Peyer's patch (tissue), 4 donors: ENCODE measurements around the gene KRT35.

ENCODE experiments used
- CTCF ChIP-seq, 6 experiments: fragments of 450-650 bp in 4 of 6; fragments of 200-600 bp in 2 of 6; sonication (generic) in 1 of 6; IDR thresholded peaks; one replicate each; pipeline ENCODE4 v1.5.1; 2017 to 2019; ENCODE audit warnings: antibody characterized with exemption in 6 of 6, mild to moderate bottlenecking in 3 of 6, moderate library complexity in 1 of 6
- POLR2A ChIP-seq, 2 donors: fragments of 450-650 bp; IDR thresholded peaks; one replicate each; pipeline ENCODE4 v1.5.1; 2017; ENCODE audit warnings: antibody characterized with exemption in 2 of 2, mild to moderate bottlenecking in 2 of 2, moderate library complexity in 2 of 2

GRCh38 chr17:41434415-41434814 is 46.5 kb downstream of the KRT35 start:
- no peak for TF ChIP-seq CTCF (IDR thresholded peaks at IDR 0.05)
- TF ChIP-seq POLR2A (IDR thresholded peaks at IDR 0.05): no peak
